ENCODE results near the gene DNAH12.
"Not testable (repeated sequence)": the region's sequence is repeated elsewhere in the genome, so short reads cannot be mapped to it uniquely, and the experiment has no call there.

DNAH12 gene

DNA sequence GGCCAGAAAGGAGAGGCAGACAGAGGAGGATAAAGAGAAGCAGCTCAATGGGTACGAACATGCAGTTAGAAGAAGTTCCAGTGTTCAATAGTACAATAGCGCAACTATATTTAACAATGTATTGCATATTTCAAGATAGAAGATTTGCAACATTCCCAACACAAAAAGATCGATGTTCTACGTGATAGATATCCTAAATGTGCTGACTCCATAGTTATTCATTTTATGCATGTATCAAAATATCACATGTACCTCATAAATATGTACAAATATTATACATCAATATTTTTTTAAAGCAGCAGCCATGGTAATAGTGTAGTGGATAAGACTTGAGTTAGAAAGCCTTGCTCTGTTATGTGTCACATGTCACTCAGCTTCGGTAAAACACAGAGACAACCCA, 141.5 kb downstream of the DNAH12 start:
- DNase-seq (ENCODE audit: low read depth in 3 of 3) = no peak

- peak in 2 of 3 experiments; percentile 24 to 31 for DNase-seq (ENCODE audit: low read depth in 3 of 3)
These were observed 146.7 kb downstream of the DNAH12 start for GRCh38 chr3:57397175-57398026.

GRCh38 chr3:57393977-57394376, 150.2 kb downstream of the DNAH12 start:
- no peak for DNase-seq (ENCODE audit: low read depth in 3 of 3)

DNA sequence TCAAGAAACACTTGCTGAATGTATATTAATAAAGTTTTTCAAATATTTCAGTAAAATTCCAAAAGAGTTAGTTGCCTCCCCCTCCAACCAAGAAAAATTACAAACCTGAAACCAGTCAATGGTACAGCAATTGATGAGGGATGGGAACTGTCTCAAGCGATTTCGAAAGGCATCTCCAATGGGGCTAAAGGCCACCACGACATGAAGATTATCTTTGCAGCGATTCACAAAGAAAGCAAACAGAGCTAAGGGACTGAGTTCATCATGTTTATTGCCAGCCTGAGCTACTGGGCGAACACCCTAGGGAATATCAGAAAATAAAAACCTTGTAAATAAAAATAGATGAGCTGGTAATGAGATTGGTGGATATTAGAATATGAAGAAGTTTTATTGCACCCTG, 152.4 kb downstream of the DNAH12 start:
- DNase-seq (ENCODE audit: low read depth in 3 of 3) = no peak

DNA sequence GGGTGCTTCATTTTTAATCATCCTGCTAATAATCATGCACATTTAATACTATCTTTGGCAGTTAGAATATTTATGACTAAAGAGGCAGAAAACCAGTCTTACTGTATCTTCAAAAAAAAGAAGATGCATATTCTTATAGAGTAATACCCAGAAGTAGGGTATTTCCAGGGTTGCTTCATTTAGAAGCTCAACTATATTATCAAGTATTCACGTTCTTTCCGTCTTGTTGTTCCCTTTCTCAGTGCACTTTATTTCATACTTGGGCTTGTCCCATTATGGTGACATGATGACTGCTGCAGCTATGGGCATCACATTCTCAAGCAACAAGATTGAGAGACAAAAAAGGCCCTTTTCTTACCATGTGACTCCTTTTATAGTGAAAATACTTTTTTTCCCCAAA, 154.9 kb downstream of the DNAH12 start:
- no peak for DNase-seq (ENCODE audit: low read depth in 3 of 3)

DNA sequence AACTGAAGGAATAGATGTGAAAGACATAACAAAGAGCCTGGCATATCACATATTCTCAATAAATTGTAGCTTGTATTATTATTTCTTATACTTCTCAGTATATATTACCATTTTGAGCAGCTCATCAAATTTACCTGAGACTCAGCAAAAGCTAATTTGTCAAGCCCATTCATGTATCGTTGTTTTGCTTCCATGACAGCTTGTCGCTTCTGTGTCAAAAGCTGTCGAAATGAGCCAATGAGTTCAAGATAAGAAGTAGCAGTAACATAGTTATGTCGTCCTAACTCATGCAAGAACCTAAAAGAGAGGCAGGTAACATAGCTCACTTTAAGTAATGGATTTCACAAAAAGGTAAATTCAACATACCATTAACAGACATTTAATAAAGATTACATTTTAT, 157.8 kb downstream of the DNAH12 start:
- DNase-seq (ENCODE audit: low read depth in 3 of 3) = no peak

DNA sequence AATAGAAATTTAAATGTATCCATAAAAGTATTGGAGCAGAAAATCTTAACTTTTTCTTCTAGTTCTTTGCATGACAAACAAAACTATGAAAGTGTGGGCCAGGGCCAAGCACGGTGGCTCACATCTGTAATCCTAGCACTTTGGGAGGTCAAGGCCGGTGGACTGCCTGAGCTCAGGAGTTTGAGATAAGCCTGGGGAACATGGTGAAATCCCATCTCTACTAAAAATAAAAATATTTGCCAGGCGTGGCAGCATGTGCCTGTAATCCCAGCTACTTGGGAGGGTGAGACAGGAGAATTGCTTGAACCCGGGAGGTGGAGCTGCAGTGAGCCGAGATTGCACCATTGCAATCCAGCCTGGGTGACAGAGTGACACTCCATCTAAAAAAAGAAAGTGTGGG, 158.6 kb downstream of the DNAH12 start:
- DNase-seq (ENCODE audit: low read depth in 3 of 3) = no peak

DNA sequence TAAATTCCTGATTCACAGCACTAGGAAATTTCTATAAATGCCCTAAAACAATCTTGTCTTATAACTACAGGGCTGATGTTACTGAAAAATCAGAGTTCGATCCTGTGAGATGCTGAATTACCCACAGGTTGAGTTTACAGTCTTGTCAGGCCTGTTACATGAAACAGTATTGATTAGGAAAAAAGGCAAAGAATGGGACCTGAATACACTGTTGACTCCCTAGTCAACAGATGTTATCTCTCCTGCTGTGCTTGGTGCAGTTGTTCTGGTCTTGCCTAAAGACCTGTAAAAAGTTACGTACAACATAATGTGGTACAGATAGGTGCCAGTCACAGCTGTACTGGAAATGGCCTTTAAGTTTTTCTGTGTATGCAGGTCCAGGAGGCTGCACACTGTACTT, 160.3 kb downstream of the DNAH12 start:
- DNase-seq (ENCODE audit: low read depth in 3 of 3) = no peak

- DNase-seq (ENCODE audit: low read depth in 3 of 3) = no peak
These were observed 160.7 kb downstream of the DNAH12 start for GRCh38 chr3:57383406-57383805.

GRCh38 chr3:57382933-57383332, 161.2 kb downstream of the DNAH12 start:
- DNase-seq (ENCODE audit: low read depth in 3 of 3) = no peak

DNA sequence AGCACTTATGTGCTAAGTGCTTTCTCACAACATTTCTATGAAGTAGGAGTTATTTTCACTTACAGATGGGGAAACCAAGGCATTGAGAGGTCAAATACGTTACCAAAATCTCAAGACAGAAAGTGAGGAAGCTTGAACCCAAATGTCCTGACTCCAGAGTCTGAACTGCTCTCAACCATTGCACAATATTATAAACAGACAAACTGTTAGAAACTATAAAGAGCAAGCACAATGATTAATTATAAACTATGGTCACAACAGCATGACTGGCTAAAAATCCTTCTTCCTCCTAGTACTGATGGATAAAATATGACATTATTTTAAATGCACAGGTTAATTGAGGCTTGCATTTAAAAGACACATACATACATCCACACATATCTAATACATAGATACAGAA, 173.8 kb downstream of the DNAH12 start:
- DNase-seq (ENCODE audit: low read depth in 3 of 3) = no peak

DNA sequence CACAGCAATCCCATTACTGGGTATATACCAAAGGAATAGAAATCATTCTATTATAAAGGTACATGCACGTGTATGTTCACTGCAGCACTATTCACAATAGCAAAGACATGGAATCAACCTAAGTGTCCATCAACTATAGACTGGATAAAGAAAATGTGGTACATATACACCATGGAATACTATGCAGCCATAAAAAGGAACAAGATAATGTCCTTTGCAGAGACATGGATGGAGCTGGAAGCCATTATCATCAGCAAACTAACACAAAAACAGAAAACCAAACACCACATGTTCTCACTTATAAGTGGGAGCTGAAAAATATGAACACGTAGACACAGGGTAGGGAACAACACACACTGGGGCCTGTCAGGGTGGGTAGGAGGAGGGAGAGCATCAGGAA, 179.1 kb downstream of the DNAH12 start:
- not testable (repeated sequence) for DNase-seq (ENCODE audit: low read depth in 3 of 3)

DNA sequence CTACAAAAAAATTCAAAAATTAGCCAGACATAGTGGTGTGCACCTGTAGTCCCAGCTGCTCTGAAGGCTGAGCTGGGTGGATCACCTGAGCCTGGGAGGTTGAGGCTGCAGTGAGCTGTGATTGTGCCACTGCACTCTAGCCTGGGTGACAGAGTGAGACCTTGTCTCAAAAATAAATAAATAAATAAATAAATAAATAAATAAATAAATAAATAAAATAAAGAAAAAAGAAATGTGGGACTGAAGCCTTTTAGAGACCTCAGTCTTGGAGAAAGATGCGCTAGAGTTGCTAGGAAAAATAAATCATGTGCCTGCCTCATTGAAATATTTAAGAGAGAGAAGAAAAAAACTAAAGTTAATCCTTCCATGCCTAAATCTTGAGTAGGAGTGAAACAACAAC, 187.9 kb downstream of the DNAH12 start:
- not testable (repeated sequence) for DNase-seq (ENCODE audit: low read depth in 3 of 3)

DNA sequence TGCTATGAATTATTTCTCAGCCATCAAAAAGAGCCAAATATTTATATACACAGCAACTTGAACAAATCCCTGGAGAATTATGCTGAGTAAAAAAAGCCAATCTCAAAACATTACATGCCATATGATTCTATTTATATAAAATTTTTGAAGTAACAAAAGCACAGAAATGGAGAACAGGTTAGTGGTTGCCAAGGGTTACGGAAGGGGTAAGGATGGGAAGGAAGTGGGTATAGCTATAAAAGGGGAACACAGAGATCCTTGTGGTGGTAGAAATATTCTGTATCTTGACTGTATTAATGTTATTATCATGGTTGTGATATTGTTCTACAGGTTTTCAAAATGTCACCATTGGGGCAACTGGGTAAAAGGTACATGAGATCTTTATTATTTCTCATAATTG, 189.4 kb downstream of the DNAH12 start:
- DNase-seq (ENCODE audit: low read depth in 3 of 3) = no peak

DNA sequence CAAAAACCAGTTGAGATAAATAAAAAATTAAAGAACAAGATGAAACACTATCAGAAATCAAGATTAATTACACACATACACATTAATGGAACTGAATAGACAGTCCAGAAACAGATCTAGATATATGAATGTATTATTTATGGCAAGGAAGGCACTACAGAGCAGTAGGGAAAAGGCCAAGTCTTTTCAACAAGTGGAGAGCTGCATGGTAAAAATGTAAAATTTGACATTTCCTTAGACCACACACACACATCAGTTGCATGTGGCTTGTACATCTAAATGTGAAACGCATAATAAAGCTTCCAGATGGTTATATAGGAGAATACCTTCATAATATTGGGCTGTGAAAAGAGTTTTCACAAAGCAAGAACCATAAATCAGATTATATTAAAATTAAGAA, 193.9 kb downstream of the DNAH12 start:
- no peak for DNase-seq (ENCODE audit: low read depth in 3 of 3)

DNA sequence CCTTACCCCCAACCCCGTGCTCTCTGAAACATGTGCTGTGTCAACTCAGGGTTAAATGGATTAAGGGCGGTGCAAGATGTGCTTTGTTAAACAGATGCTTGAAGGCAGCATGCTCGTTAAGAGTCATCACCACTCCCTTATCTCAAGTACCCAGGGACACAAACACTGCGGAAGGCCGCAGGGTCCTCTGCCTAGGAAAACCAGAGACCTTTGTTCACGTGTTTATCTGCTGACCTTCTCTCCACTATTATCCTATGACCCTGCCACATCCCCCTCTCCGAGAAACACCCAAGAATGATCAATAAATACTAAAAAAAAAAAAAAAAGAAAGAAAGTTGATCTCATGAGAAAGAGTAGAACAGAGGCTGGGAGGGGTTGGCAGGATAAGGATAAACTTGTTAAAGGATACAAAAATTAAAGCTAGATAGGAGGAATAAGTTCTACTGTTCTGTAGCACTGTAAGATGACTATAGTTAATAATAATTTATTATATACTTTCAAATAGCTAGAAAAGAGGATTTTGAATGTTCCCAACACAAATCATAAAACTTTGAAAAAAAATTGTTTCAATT, 205.0 kb downstream of the DNAH12 start:
- DNase-seq (ENCODE audit: low read depth in 3 of 3) = not testable (repeated sequence)

DNA sequence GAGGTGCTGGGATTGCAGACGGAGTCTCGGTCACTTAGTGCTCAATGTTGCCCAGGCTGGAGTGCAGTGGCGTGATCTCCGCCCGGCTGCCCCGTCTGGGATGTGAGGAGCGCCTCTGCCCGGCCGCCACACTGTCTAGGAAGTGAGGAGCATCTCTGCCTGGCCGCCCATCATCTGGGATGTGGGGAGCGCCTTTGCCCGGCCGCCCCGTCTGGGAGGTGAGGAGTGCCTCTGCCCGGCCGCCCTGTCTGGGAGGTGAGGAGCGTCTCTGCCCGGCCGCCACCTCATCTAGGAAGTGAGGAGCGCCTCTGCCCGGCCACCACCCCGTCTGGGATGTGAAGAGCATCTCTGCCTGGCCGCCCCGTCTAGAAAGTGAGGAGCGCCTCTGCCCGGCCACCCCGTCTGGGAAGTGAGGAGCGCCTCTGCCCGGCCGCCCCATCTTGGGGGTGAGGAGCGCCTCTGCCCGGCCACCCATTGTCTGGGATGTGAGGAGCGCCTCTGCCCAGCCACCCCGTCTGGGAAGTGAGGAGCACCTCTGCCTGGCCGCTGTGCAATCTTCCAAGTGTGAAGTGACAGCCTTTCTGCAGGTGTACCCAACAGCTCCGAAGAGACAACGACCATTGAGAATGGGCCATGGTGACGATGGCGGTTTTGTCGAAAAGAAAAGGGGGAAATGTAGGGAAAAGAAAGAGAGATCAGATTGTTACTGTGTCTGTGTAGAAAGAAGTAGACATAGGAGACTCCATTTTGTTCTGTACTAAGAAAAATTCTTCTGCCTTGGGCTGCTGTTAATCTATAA, 205.7 kb downstream of the DNAH12 start:
- not testable (repeated sequence) for DNase-seq (ENCODE audit: low read depth in 3 of 3)

DNA sequence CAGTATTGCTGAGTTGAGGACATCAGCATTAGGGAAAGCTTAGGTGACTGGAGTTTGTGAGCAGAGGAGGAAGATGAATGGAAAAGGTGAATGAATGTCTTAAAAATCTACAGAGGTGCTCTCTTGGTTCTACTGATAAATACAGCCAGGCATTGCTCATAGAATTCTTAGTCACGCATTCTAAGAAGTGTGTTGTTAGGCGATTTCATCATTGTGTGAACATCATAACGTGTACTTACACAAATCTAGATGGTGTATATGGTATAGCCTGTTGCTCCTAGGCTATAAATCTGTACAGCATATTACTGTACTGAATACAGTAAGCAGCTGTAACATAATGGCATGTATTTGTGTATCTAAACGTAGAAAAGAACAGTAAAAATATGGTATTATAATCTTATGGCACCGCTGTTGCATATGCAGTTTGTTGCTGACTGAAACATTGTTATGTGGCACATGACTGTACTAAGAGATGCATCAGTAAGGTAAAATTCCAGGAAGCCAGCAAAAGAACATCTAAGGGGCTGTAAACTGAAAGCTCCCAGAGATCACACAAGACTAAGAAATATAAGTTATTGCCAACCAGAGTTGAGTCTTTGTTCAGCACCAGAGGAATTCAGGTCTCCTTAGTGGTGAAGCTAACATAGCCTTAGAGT, 208.7 kb downstream of the DNAH12 start:
- DNase-seq (ENCODE audit: low read depth in 3 of 3) = no peak

GRCh38 chr3:57331078-57331610, 213.0 kb downstream of the DNAH12 start:
- no peak for DNase-seq (ENCODE audit: low read depth in 3 of 3)

DNA sequence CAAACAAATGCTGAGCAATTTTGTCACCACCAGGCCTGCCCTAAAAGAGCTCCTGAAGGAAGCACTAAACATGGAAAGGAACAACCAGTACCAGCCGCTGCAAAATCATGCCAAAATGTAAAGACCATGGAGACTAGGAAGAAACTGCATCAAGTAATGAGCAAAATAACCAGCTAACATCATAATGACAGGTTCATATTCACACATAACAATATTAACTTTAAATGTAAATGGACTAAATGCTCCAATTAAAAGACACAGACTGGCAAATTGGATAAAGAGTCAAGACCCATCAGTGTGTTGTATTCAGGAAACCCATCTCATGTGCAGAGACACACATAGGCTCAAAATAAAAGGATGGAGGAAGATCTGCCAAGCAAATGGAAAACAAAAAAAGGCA, 217.6 kb downstream of the DNAH12 start:
- not testable (repeated sequence) for DNase-seq (ENCODE audit: low read depth in 3 of 3)

GRCh38 chr3:57314204-57314603, 229.9 kb downstream of the DNAH12 start:
- DNase-seq (ENCODE audit: low read depth in 3 of 3) = no peak
